ENCODE data around the gene HMGCS1.
"Not testable (repeated sequence)": the region's sequence is repeated elsewhere in the genome, so short reads cannot be mapped to it uniquely, and the experiment has no call there.

Gene HMGCS1

GRCh38 chr5:43338862-43339261 lies 25.6 kb upstream of the HMGCS1 start:
- no peaks in the 10 kb centered on the region for H3K27me3 ChIP-seq (ENCODE audit: control insufficient read depth in 1 of 2, insufficient read depth in 2 of 2, low read length in 2 of 2)
- no peaks in the 10 kb centered on the region for H3K36me3 ChIP-seq (ENCODE audit: control insufficient read depth in 2 of 2, insufficient read depth in 2 of 2, low read length in 2 of 2)
- H3K4me1 ChIP-seq (ENCODE audit: control insufficient read depth, insufficient read depth, low read length) = no peaks in the 10 kb centered on the region
- no peak overlapping the region for H3K4me3 ChIP-seq (ENCODE audit: low read length in 2 of 2)
- peaks cover 0 to 15% of the 10 kb centered on the region in 2 donors for H3K9me3 ChIP-seq (ENCODE audit: control insufficient read depth in 2 of 2, low read length in 2 of 2)
- H3K9ac ChIP-seq (ENCODE audit: low read length in 2 of 2) = no peak overlapping the region
- H3K27ac ChIP-seq (ENCODE audit: low read length) = no peak overlapping the region

- Histone ChIP-seq H3K9ac (ENCODE audit: low read length in 2 of 2) (no peak overlapping the region), H3K4me3 (ENCODE audit: low read length in 2 of 2) (no peak overlapping the region), H3K9me3 (ENCODE audit: control insufficient read depth in 2 of 2, low read length in 2 of 2) (peaks cover 0 to 15% of the 10 kb centered on the region in 2 donors)
Measured at GRCh38 chr5:43336159-43336558, 22.9 kb upstream of the HMGCS1 start.

GRCh38 chr5:43335681-43336080 lies 22.5 kb upstream of the HMGCS1 start:
- Histone ChIP-seq H3K4me3 (ENCODE audit: low read length in 2 of 2) (no peak overlapping the region), H3K9me3 (ENCODE audit: control insufficient read depth in 2 of 2, low read length in 2 of 2) (peaks cover 0 to 11% of the 10 kb centered on the region in 2 donors), H3K27ac (ENCODE audit: low read length) (no peak overlapping the region), H3K27me3 (ENCODE audit: control insufficient read depth in 1 of 2, insufficient read depth in 2 of 2, low read length in 2 of 2) (no peaks in the 10 kb centered on the region), H3K4me1 (ENCODE audit: control insufficient read depth, insufficient read depth, low read length) (no peaks in the 10 kb centered on the region), H3K9ac (ENCODE audit: low read length in 2 of 2) (no peak overlapping the region), H3K36me3 (ENCODE audit: control insufficient read depth in 2 of 2, insufficient read depth in 2 of 2, low read length in 2 of 2) (no peaks in the 10 kb centered on the region)

More at GRCh38 chr5:43336159-43336558, 22.9 kb upstream of the HMGCS1 start:
- H3K4me1 ChIP-seq (ENCODE audit: control insufficient read depth, insufficient read depth, low read length) = no peaks in the 10 kb centered on the region
- H3K36me3 ChIP-seq (ENCODE audit: control insufficient read depth in 2 of 2, insufficient read depth in 2 of 2, low read length in 2 of 2) = no peaks in the 10 kb centered on the region
- H3K27ac ChIP-seq (ENCODE audit: low read length) = no peak overlapping the region
- no peaks in the 10 kb centered on the region for H3K27me3 ChIP-seq (ENCODE audit: control insufficient read depth in 1 of 2, insufficient read depth in 2 of 2, low read length in 2 of 2)

- Histone ChIP-seq H3K4me3 (ENCODE audit: low read length in 2 of 2) (no peak overlapping the region), H3K4me1 (ENCODE audit: control insufficient read depth, insufficient read depth, low read length) (no peaks in the 10 kb centered on the region), H3K36me3 (ENCODE audit: control insufficient read depth in 2 of 2, insufficient read depth in 2 of 2, low read length in 2 of 2) (no peaks in the 10 kb centered on the region), H3K27ac (ENCODE audit: low read length) (no peak overlapping the region), H3K9ac (ENCODE audit: low read length in 2 of 2) (no peak overlapping the region), H3K27me3 (ENCODE audit: control insufficient read depth in 1 of 2, insufficient read depth in 2 of 2, low read length in 2 of 2) (no peaks in the 10 kb centered on the region), H3K9me3 (ENCODE audit: control insufficient read depth in 2 of 2, low read length in 2 of 2) (peaks cover 0 to 10% of the 10 kb centered on the region in 2 donors)
Measured at GRCh38 chr5:43332401-43332800, 19.2 kb upstream of the HMGCS1 start.

- H3K27me3 ChIP-seq (ENCODE audit: control insufficient read depth in 1 of 2, insufficient read depth in 2 of 2, low read length in 2 of 2); H3K36me3 ChIP-seq (ENCODE audit: control insufficient read depth in 2 of 2, insufficient read depth in 2 of 2, low read length in 2 of 2); H3K27ac ChIP-seq (ENCODE audit: low read length); H3K9ac ChIP-seq (ENCODE audit: low read length in 2 of 2); H3K4me3 ChIP-seq (ENCODE audit: low read length in 2 of 2); H3K4me1 ChIP-seq (ENCODE audit: control insufficient read depth, insufficient read depth, low read length); H3K9me3 ChIP-seq (ENCODE audit: control insufficient read depth in 2 of 2, low read length in 2 of 2): not testable (repeated sequence)
Measured at GRCh38 chr5:43325624-43326023, 12.4 kb upstream of the HMGCS1 start.

- H3K4me3 ChIP-seq (ENCODE audit: low read length in 2 of 2); H3K9me3 ChIP-seq (ENCODE audit: control insufficient read depth in 2 of 2, low read length in 2 of 2); H3K4me1 ChIP-seq (ENCODE audit: control insufficient read depth, insufficient read depth, low read length); H3K27me3 ChIP-seq (ENCODE audit: control insufficient read depth in 1 of 2, insufficient read depth in 2 of 2, low read length in 2 of 2); H3K36me3 ChIP-seq (ENCODE audit: control insufficient read depth in 2 of 2, insufficient read depth in 2 of 2, low read length in 2 of 2); H3K9ac ChIP-seq (ENCODE audit: low read length in 2 of 2); H3K27ac ChIP-seq (ENCODE audit: low read length): not testable (repeated sequence)
Measured at GRCh38 chr5:43323488-43323887, 10.3 kb upstream of the HMGCS1 start.

- H3K36me3 ChIP-seq (ENCODE audit: control insufficient read depth in 2 of 2, insufficient read depth in 2 of 2, low read length in 2 of 2) = no peaks in the 10 kb centered on the region
- no peaks in the 10 kb centered on the region for H3K4me1 ChIP-seq (ENCODE audit: control insufficient read depth, insufficient read depth, low read length)
- no peak overlapping the region for H3K27ac ChIP-seq (ENCODE audit: low read length)
- no peak overlapping the region for H3K9ac ChIP-seq (ENCODE audit: low read length in 2 of 2)
- H3K9me3 ChIP-seq (ENCODE audit: control insufficient read depth in 2 of 2, low read length in 2 of 2) = no peaks in the 10 kb centered on the region
- no peaks in the 10 kb centered on the region for H3K27me3 ChIP-seq (ENCODE audit: control insufficient read depth in 1 of 2, insufficient read depth in 2 of 2, low read length in 2 of 2)
- H3K4me3 ChIP-seq (ENCODE audit: low read length in 2 of 2) = no peak overlapping the region
Measured at GRCh38 chr5:43320846-43321245, 7.6 kb upstream of the HMGCS1 start.

GRCh38 chr5:43316421-43316820 lies 3.2 kb upstream of the HMGCS1 start:
- Histone ChIP-seq H3K4me3 (ENCODE audit: low read length in 2 of 2) (no peak overlapping the region), H3K27me3 (ENCODE audit: control insufficient read depth in 1 of 2, insufficient read depth in 2 of 2, low read length in 2 of 2) (no peaks in the 10 kb centered on the region), H3K36me3 (ENCODE audit: control insufficient read depth in 2 of 2, insufficient read depth in 2 of 2, low read length in 2 of 2) (no peaks in the 10 kb centered on the region), H3K4me1 (ENCODE audit: control insufficient read depth, insufficient read depth, low read length) (peaks cover 13% of the 10 kb centered on the region), H3K9me3 (ENCODE audit: control insufficient read depth in 2 of 2, low read length in 2 of 2) (no peaks in the 10 kb centered on the region), H3K27ac (ENCODE audit: low read length) (no peak overlapping the region), H3K9ac (ENCODE audit: low read length in 2 of 2) (no peak overlapping the region)

GRCh38 chr5:43315682-43316081 lies 2.5 kb upstream of the HMGCS1 start:
- no peak overlapping the region for H3K27ac ChIP-seq (ENCODE audit: low read length)
- no peaks in the 10 kb centered on the region for H3K36me3 ChIP-seq (ENCODE audit: control insufficient read depth in 2 of 2, insufficient read depth in 2 of 2, low read length in 2 of 2)
- no peaks in the 10 kb centered on the region for H3K9me3 ChIP-seq (ENCODE audit: control insufficient read depth in 2 of 2, low read length in 2 of 2)
- peaks cover 13% of the 10 kb centered on the region for H3K4me1 ChIP-seq (ENCODE audit: control insufficient read depth, insufficient read depth, low read length)
- no peak overlapping the region for H3K9ac ChIP-seq (ENCODE audit: low read length in 2 of 2)
- no peaks in the 10 kb centered on the region for H3K27me3 ChIP-seq (ENCODE audit: control insufficient read depth in 1 of 2, insufficient read depth in 2 of 2, low read length in 2 of 2)
- no peak overlapping the region for H3K4me3 ChIP-seq (ENCODE audit: low read length in 2 of 2)

GRCh38 chr5:43315263-43315662 lies 2.1 kb upstream of the HMGCS1 start:
- H3K36me3 ChIP-seq (ENCODE audit: control insufficient read depth in 2 of 2, insufficient read depth in 2 of 2, low read length in 2 of 2) = no peaks in the 10 kb centered on the region

GRCh38 chr5:43314724-43315123 lies 1.5 kb upstream of the HMGCS1 start:
- no peak overlapping the region for H3K9ac ChIP-seq (ENCODE audit: low read length in 2 of 2)
- H3K4me3 ChIP-seq (ENCODE audit: low read length in 2 of 2) = no peak overlapping the region
- no peaks in the 10 kb centered on the region for H3K27me3 ChIP-seq (ENCODE audit: control insufficient read depth in 1 of 2, insufficient read depth in 2 of 2, low read length in 2 of 2)
- H3K36me3 ChIP-seq (ENCODE audit: control insufficient read depth in 2 of 2, insufficient read depth in 2 of 2, low read length in 2 of 2) = no peaks in the 10 kb centered on the region
- H3K27ac ChIP-seq (ENCODE audit: low read length) = no peak overlapping the region
- no peaks in the 10 kb centered on the region for H3K9me3 ChIP-seq (ENCODE audit: control insufficient read depth in 2 of 2, low read length in 2 of 2)
- H3K4me1 ChIP-seq (ENCODE audit: control insufficient read depth, insufficient read depth, low read length) = peaks cover 13% of the 10 kb centered on the region

More at GRCh38 chr5:43315263-43315662, 2.1 kb upstream of the HMGCS1 start:
- Histone ChIP-seq H3K9ac (ENCODE audit: low read length in 2 of 2) (no peak overlapping the region), H3K27me3 (ENCODE audit: control insufficient read depth in 1 of 2, insufficient read depth in 2 of 2, low read length in 2 of 2) (no peaks in the 10 kb centered on the region), H3K4me1 (ENCODE audit: control insufficient read depth, insufficient read depth, low read length) (peaks cover 13% of the 10 kb centered on the region), H3K27ac (ENCODE audit: low read length) (no peak overlapping the region), H3K4me3 (ENCODE audit: low read length in 2 of 2) (no peak overlapping the region), H3K9me3 (ENCODE audit: control insufficient read depth in 2 of 2, low read length in 2 of 2) (no peaks in the 10 kb centered on the region)

Data from stomach smooth muscle (tissue), 2 donors.